ENCODE measurements around the gene RNF41.

DNA sequence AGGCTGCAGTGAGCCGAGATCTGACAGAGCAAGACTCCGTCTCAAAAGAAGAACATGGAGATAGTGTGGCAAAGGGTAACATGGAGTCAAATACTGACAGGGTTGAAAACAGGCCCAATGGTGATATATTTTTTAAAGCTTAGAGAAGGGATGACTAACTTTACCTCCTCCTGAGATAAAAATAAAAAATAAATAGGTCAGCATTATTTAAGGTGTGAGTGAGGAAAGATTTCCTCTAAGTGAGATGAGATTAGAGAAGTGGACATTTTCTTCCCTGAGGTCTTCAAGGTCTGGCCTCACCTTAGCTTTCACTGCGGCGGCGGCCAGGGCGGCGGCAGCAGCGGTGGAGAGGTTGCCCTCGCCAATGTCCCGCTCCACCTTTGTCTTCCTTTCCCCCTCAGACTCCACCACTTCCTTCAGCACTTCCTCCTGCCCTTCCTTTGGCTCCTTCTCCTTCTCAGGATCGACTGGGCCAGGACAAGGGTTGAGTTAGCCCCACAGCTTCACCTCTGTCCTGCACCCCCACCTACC, 52.4 kb downstream of the RNF41 start:
- TF ChIP-seq CTCF (IDR thresholded peaks at IDR 0.05) (no peak), POLR2A (IDR thresholded peaks at IDR 0.05) (no peak), EP300 (IDR thresholded peaks at IDR 0.05) (no peak)
